Bronchus fibroblast of lung (primary cell): ENCODE data around the gene PTTG1IP. TPM values are rescaled to one million over a fixed set of nuclear protein-coding genes. Genes with fewer than 3 reads are reported as not detected.

Source experiments
- total RNA-seq: library from RNA; depleted of rRNA; stranded (reverse); fragments of >200 nt; gene quantifications from 2 replicates; pipeline ENCODE4 v1.2.3, GENCODE V29; 2015

PTTG1IP gene, protein sequence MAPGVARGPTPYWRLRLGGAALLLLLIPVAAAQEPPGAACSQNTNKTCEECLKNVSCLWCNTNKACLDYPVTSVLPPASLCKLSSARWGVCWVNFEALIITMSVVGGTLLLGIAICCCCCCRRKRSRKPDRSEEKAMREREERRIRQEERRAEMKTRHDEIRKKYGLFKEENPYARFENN
- 164 and 191 TPM in 2 replicates for total RNA-seq

DNA sequence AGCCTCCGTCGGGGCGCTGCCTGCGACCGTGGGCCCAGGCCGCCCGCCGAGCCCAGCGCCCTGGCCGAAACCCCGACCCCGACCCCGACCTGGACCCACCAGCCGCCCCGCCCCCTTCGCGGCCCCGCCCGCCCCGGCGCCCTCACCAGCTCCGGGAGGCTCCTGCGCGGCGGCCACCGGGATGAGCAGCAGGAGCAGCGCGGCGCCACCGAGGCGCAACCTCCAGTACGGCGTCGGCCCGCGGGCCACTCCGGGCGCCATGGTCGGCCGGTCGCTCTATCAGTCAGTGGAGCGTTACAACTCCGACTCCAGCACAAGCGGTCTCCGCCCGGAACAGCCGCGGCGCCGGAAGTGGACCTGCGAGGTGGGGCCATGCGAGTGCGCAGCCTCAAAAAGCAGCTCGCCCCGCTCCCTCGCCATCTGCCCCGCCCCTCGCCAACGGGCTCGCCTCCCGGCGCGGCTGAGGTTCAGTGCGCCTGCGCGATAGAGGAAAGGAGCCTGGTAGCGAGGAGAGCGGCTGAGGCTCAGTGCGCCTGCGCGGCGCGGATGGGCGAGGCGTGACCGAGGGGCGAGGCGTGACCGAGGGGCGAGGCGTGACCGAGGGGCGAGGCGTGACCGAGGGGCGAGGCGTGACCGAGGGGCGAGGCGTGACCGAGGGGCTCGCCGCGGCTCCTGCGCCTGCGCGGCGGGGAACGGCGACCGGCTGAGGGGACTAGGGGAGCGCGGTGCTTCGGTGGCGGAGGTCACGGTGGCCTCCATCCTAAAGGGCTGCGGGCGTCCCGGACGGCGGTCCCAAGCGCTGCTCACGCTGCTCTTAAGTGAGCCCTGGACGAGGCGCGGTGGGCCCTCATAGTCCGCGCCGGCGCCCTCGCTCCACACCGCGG is at the start of gene PTTG1IP:
TSS of gene PTTG1IP (minus strand) at position 335 of the 884 bp plus-strand sequence. CDS start at position 261, 74 bp downstream.

DNA sequence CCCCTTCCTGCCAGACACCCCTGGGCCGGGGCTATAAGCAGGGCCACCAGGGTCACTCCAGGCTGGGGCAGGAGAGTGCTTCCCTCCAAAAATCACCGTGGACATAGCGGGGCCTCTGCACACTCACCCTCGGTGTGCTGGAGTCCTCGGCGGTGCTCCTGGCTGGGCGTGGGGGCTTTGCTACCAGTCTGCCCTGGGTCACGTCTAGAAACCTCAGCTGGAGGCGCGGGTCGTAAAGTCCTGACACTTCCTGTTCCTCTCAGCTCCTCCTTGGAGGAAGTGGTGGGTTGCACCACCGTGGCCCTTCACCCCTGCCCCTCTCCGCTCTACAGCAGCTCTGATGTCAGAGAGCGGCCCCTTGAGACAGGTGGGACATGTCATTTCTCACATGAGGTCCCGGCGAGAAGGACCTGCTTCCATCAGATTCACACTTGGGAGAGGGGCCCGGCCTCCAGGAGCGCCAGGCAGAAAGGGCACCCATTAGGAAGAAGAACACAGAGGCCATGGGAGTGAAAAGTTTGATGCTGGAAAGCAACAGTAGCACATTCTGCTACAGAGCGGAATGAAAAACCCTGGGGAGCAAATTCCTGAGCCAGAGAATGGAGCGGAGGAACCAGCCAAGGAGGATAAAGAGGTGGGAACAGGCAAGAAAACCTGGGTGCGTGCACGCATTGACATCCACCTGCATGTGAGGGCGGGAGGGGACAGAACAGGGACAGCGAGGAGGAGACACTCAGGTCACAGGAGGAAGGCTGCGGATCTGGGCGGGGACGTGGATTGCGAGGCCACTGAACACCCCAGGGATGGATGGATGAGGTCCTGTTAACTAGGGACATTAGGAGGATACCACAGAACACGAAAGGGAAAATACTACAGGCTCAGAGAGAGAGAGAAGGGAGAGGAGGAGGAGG is 47.5 kb upstream of the PTTG1IP start, which contains the start of gene ITGB2:
TSS of gene ITGB2 (minus strand) at position 206 of the 911 bp plus-strand sequence. CDS start 10,117 bp downstream, outside the sequence.

DNA sequence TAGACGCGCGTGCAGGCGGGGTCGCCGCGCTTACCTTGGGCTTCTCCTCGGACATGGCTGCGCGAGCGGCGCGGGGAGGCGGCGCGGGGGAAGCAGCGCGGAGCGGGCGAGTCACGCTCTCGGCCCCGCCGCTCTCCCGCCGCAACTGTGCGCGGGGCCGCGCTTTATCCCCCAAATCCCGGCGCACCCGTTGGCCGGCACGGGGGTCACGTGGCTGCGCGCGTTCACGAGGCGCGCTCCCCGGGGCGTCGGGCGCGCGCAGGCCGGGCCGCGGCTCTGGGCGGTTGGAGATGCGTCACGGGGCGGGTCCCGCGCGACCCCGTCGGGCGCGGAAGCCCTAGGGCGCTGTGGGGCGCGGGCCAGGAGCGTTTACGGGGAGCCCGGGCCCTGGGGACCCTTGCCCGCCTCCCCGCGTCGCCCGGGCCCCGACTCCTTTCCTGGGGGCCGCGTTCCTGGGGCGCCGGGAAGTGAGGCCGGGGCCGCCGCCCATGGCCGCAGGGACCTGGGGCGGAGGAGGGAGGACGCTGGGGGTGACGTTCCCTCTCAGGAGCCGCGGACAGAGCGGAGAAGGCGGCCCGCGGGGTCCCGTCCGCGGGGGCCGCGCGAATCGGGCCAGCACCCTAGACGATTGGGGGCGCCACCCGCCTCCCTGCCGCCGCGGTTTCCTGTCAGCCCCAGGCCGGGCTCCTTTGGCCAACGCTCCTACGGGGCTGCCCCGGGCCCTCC is 55.4 kb downstream of the PTTG1IP start, which contains the start of gene SUMO3:
TSS of gene SUMO3 (minus strand) at position 149 of the 726 bp plus-strand sequence. CDS start at position 55, 94 bp downstream.

DNA sequence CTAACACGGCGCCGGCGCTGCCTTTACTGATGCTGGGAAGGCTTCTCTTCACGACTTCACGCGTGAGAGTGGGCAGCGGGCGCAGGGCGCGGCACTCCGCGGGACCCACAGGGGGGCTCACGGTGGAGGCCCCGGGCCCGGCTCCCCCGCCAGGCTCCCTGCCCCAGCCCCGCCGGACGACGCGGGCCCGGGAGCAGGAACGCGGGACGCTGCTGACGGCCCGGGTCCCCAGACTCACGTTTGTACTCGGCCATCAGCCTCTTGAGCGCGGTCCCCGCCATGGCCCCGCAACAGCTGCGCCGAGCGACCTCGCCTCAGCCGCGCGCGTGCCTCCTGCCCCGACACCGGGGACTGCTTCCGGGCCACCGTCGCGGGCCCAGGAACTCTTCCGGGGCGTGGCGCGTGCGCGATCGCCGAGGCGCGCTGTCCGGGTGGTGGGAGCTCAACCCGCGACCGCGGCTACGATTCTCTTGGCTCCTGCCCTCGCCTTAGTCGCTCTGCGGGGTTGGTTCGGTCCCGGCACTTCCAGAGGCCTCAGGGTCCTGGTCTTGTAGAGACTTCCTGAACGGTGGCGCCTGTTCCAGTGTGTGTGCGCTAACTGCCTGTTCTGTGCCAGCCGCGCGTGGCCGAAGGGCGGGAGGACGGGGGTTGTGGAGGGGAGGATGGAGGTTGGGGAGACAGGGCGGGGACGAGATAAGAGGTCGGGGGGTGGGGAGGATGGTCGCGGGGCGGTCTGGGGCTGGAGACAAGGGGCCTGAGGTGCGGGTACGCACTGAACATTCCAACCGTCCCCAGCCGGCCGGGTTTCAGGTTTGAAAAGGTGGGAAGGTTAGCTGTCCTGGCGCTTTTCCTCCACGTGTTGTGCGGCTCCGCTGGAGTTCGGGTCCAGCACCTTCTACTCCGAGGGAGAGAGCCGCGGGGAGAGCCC is 71.8 kb downstream of the PTTG1IP start, which contains the start of gene UBE2G2:
TSS of gene UBE2G2 (minus strand) at position 353 of the 928 bp plus-strand sequence. CDS start at position 281, 72 bp downstream.

Other genes with a start within 250 kb of the PTTG1IP start
- not detected in 2 replicates for gene KRTAP10-9, start 246.6 kb downstream of the PTTG1IP start, total RNA-seq
- gene KRTAP10-10, start 236.3 kb downstream of the PTTG1IP start, total RNA-seq = not detected in 2 replicates
- not detected in 2 replicates for gene KRTAP10-11, start 227.3 kb downstream of the PTTG1IP start, total RNA-seq
- not detected in 2 replicates for gene KRTAP12-4, start 219.0 kb downstream of the PTTG1IP start, total RNA-seq
- not detected in 2 replicates for gene KRTAP12-3, start 215.8 kb downstream of the PTTG1IP start, total RNA-seq
- gene KRTAP12-2, start 206.8 kb downstream of the PTTG1IP start, total RNA-seq = not detected in 2 replicates
- gene KRTAP12-1, start 191.5 kb downstream of the PTTG1IP start, total RNA-seq = not detected in 2 replicates
- not detected in 2 replicates for gene KRTAP10-12, start 176.5 kb downstream of the PTTG1IP start, total RNA-seq
- not detected in 2 replicates for gene TSPEAR, start 162.1 kb downstream of the PTTG1IP start, total RNA-seq
- 32.4 and 34.8 TPM in 2 replicates for gene UBE2G2, start 71.9 kb downstream of the PTTG1IP start, total RNA-seq
- 84.1 and 90.5 TPM in 2 replicates for gene SUMO3, start 55.6 kb downstream of the PTTG1IP start, total RNA-seq
- gene ITGB2, start 47.2 kb upstream of the PTTG1IP start, total RNA-seq = 0.34 TPM in 1 of 2 replicates, not detected in the other
- gene SLX9, start 66.3 kb upstream of the PTTG1IP start, total RNA-seq = 16.2 and 21.5 TPM in 2 replicates
- 6.2 and 8.0 TPM in 2 replicates for gene ADARB1, start 200.9 kb upstream of the PTTG1IP start, total RNA-seq